BLaER1 (cell line): Measurements from ENCODE around the gene TBC1D2.
A peak's percentile ranks its signal among the peaks of the same experiment; 100 is the strongest.
"Not testable (repeated sequence)": the region's sequence is repeated elsewhere in the genome, so short reads cannot be mapped to it uniquely, and the experiment has no call there.

ENCODE experiments used
- H3K27ac ChIP-seq: shearing (Covaris generic); formaldehyde crosslinking; 2 replicates; pipeline ENCODE4 v1.8.1; 2022
- H3K27me3 ChIP-seq: shearing (Covaris generic); formaldehyde crosslinking; 2 replicates; pipeline ENCODE4 v1.8.1; 2022
- H3K36me3 ChIP-seq: shearing (Covaris generic); formaldehyde crosslinking; 2 replicates; pipeline ENCODE4 v1.8.1; 2022
- H3K4me1 ChIP-seq: shearing (Covaris generic); formaldehyde crosslinking; 2 replicates; pipeline ENCODE4 v1.8.1; 2022
- H3K4me2 ChIP-seq: shearing (Covaris generic); formaldehyde crosslinking; 2 replicates; pipeline ENCODE4 v1.8.1; 2022
- H3K4me3 ChIP-seq: shearing (Covaris generic); formaldehyde crosslinking; 2 replicates; pipeline ENCODE4 v1.8.1; 2022
- H3K9ac ChIP-seq: shearing (Covaris generic); formaldehyde crosslinking; 2 replicates; pipeline ENCODE4 v1.8.1; 2022
- H3K9me3 ChIP-seq: shearing (Covaris generic); formaldehyde crosslinking; 2 replicates; pipeline ENCODE4 v1.8.1; 2022
- H4K20me1 ChIP-seq: shearing (Covaris generic); formaldehyde crosslinking; 2 replicates; pipeline ENCODE4 v1.8.1; 2022
- Cebpa-rat ChIP-seq: shearing (Covaris generic); IDR thresholded peaks from 2 replicates; pipeline ENCODE4 v1.8.1; 2022

TBC1D2 gene

GRCh38 chr9:98176391-98177259, 78.8 kb downstream of the TBC1D2 start:
- H4K20me1 ChIP-seq, result no peaks in the 10 kb centered on the region
- no peak for TF ChIP-seq Cebpa-rat
- H3K4me1 ChIP-seq, result peaks cover 34% of the 10 kb centered on the region
- no peak overlapping the region for H3K9ac ChIP-seq
- H3K27ac ChIP-seq, result no peak overlapping the region
- H3K9me3 ChIP-seq, result no peaks in the 10 kb centered on the region
- no peaks in the 10 kb centered on the region; the same call in 1 of the 2 replicates for H3K27me3 ChIP-seq
- H3K36me3 ChIP-seq, result no peaks in the 10 kb centered on the region
- no peak overlapping the region for H3K4me3 ChIP-seq
- no peak overlapping the region for H3K4me2 ChIP-seq

GRCh38 chr9:98175762-98176161, 79.7 kb downstream of the TBC1D2 start:
- Histone ChIP-seq H3K4me3 (no peak overlapping the region), H3K9ac (no peak overlapping the region), H3K9me3 (no peaks in the 10 kb centered on the region), H3K36me3 (no peaks in the 10 kb centered on the region), H3K27me3 (no peaks in the 10 kb centered on the region; the same call in 1 of the 2 replicates), H3K4me2 (no peak overlapping the region), H3K27ac (no peak overlapping the region), H3K4me1 (peaks cover 34% of the 10 kb centered on the region), H4K20me1 (no peaks in the 10 kb centered on the region)
- no peak for TF ChIP-seq Cebpa-rat

- 0 out of 2 replicates have a peak overlapping the region, but pooled peaks have one; percentile 18 for H3K27ac ChIP-seq
- H3K9ac ChIP-seq, result no peak overlapping the region
- H3K4me2 ChIP-seq, result peak overlapping the region; percentile 47
- no peaks in the 10 kb centered on the region for H4K20me1 ChIP-seq
- H3K9me3 ChIP-seq, result no peaks in the 10 kb centered on the region
- TF ChIP-seq Cebpa-rat, result no peak
- peaks cover 35% of the 10 kb centered on the region for H3K4me1 ChIP-seq
- no peak overlapping the region for H3K4me3 ChIP-seq
- no peaks in the 10 kb centered on the region for H3K36me3 ChIP-seq
- H3K27me3 ChIP-seq, result no peaks in the 10 kb centered on the region; the same call in 1 of the 2 replicates
These were observed 80.3 kb downstream of the TBC1D2 start for GRCh38 chr9:98175028-98175569.

GRCh38 chr9:98174502-98174918, 80.9 kb downstream of the TBC1D2 start:
- not testable (repeated sequence) for H3K36me3 ChIP-seq

GRCh38 chr9:98173181-98173580, 82.3 kb downstream of the TBC1D2 start:
- TF ChIP-seq Cebpa-rat, result no peak
- H4K20me1 ChIP-seq, result no peaks in the 10 kb centered on the region
- no peak overlapping the region for H3K4me2 ChIP-seq
- no peaks in the 10 kb centered on the region for H3K36me3 ChIP-seq
- H3K9me3 ChIP-seq, result no peaks in the 10 kb centered on the region
- no peak overlapping the region for H3K4me3 ChIP-seq
- no peak overlapping the region for H3K9ac ChIP-seq
- no peaks in the 10 kb centered on the region; the same call in 1 of the 2 replicates for H3K27me3 ChIP-seq
- peaks cover 37% of the 10 kb centered on the region for H3K4me1 ChIP-seq
- H3K27ac ChIP-seq, result no peak overlapping the region

More at GRCh38 chr9:98174502-98174918, 80.9 kb downstream of the TBC1D2 start:
- H3K4me2 ChIP-seq, result peak overlapping the region; percentile 47
- H3K9ac ChIP-seq, H4K20me1 ChIP-seq, H3K27me3 ChIP-seq, H3K4me3 ChIP-seq, H3K27ac ChIP-seq, H3K9me3 ChIP-seq: not testable (repeated sequence)
- H3K4me1 ChIP-seq, result peaks cover 36% of the 10 kb centered on the region

- TF ChIP-seq Cebpa-rat, result no peak
- H3K4me2 ChIP-seq, result no peak overlapping the region
- no peaks in the 10 kb centered on the region for H3K9me3 ChIP-seq
- no peaks in the 10 kb centered on the region for H4K20me1 ChIP-seq
- no peak overlapping the region for H3K9ac ChIP-seq
- peaks cover 37% of the 10 kb centered on the region for H3K4me1 ChIP-seq
- H3K27ac ChIP-seq, result no peak overlapping the region
- no peaks in the 10 kb centered on the region; the same call in 1 of the 2 replicates for H3K27me3 ChIP-seq
- H3K4me3 ChIP-seq, result no peak overlapping the region
- H3K36me3 ChIP-seq, result no peaks in the 10 kb centered on the region
These were observed 82.8 kb downstream of the TBC1D2 start for GRCh38 chr9:98172604-98173003.

- H3K27me3 ChIP-seq, result no peaks in the 10 kb centered on the region; the same call in 1 of the 2 replicates
- no peak overlapping the region for H3K4me3 ChIP-seq
- H4K20me1 ChIP-seq, result no peaks in the 10 kb centered on the region
- no peaks in the 10 kb centered on the region for H3K36me3 ChIP-seq
- TF ChIP-seq Cebpa-rat, result no peak
- no peak overlapping the region for H3K4me2 ChIP-seq
- no peaks in the 10 kb centered on the region for H3K9me3 ChIP-seq
- no peak overlapping the region for H3K27ac ChIP-seq
- H3K4me1 ChIP-seq, result peaks cover 37% of the 10 kb centered on the region
- no peak overlapping the region for H3K9ac ChIP-seq
These were observed 84.1 kb downstream of the TBC1D2 start for GRCh38 chr9:98171176-98171925.

- Histone ChIP-seq H3K4me3 (no peak overlapping the region), H3K4me1 (peaks cover 23% of the 10 kb centered on the region), H3K27ac (peak overlapping the region; percentile 58), H3K27me3 (no peaks in the 10 kb centered on the region), H4K20me1 (no peaks in the 10 kb centered on the region), H3K9ac (peak overlapping the region; percentile 43; the same call in 1 of the 2 replicates), H3K36me3 (no peaks in the 10 kb centered on the region), H3K4me2 (peak overlapping the region; percentile 71), H3K9me3 (no peaks in the 10 kb centered on the region)
- no peak for TF ChIP-seq Cebpa-rat
These were observed 86.4 kb downstream of the TBC1D2 start for GRCh38 chr9:98168941-98169488.

- Histone ChIP-seq H3K36me3 (no peaks in the 10 kb centered on the region), H3K27me3 (no peaks in the 10 kb centered on the region), H3K4me2 (peak overlapping the region; percentile 71), H3K9ac (no peak overlapping the region), H3K9me3 (no peaks in the 10 kb centered on the region), H3K4me3 (no peak overlapping the region), H3K27ac (no peak overlapping the region), H4K20me1 (no peaks in the 10 kb centered on the region), H3K4me1 (peaks cover 20% of the 10 kb centered on the region)
- no peak for TF ChIP-seq Cebpa-rat
These were observed 87.2 kb downstream of the TBC1D2 start for GRCh38 chr9:98168153-98168780.
